Activated naive CD4-positive, alpha-beta T cell treated with anti-CD3 and anti-CD28 coated beads, Interleukin-2, amount 50 U/mL, for 24 hours (primary cell): ENCODE results near the gene ZSCAN30.
A peak's percentile ranks its signal among the peaks of the same experiment; 100 is the strongest.

ENCODE experiments used
- H3K27ac Mint-ChIP-seq: one replicate; pipeline ENCODE4 v1.8.0; 2021; ENCODE audit warnings: mild to moderate bottlenecking, mixed read lengths
- H3K27me3 Mint-ChIP-seq: one replicate; pipeline ENCODE4 v1.8.0; 2021; ENCODE audit warnings: mixed read lengths
- H3K36me3 Mint-ChIP-seq: one replicate; pipeline ENCODE4 v1.8.0; 2021; ENCODE audit warnings: mixed read lengths
- H3K4me1 Mint-ChIP-seq: one replicate; pipeline ENCODE4 v1.8.0; 2021; ENCODE audit warnings: mixed read lengths
- H3K4me3 Mint-ChIP-seq: one replicate; pipeline ENCODE4 v1.8.0; 2021; ENCODE audit warnings: mild to moderate bottlenecking, mixed read lengths
- H3K9me3 Mint-ChIP-seq: one replicate; pipeline ENCODE4 v1.8.0; 2021; ENCODE audit warnings: mixed read lengths

ZSCAN30 gene

GRCh38 chr18:35290094-35290735 is at the start of gene ZSCAN30:
ZSCAN30 (minus strand) TSS chr18:35290229; CDS start chr18:35264352, 25,877 bp downstream.
- Mint-ChIP-seq H3K4me1 (peaks cover 58% of the 10 kb centered on the region), H3K36me3 (peaks cover 21% of the 10 kb centered on the region), H3K27ac (peak within 1 kb of the TSS; percentile 99)

GRCh38 chr18:35337286-35337685 is 47.3 kb upstream of the ZSCAN30 start:
- Mint-ChIP-seq H3K27ac (peak overlapping the region; percentile 41), H3K36me3 (peaks cover 45% of the 10 kb centered on the region), H3K4me1 (peaks cover 85% of the 10 kb centered on the region), H3K27me3 (no peaks in the 10 kb centered on the region), H3K4me3 (no peak overlapping the region), H3K9me3 (no peaks in the 10 kb centered on the region)

More at GRCh38 chr18:35290094-35290735, at the start of gene ZSCAN30:
- H3K27me3 Mint-ChIP-seq = no peaks in the 10 kb centered on the region
- peak within 1 kb of the TSS; percentile 99 for H3K4me3 Mint-ChIP-seq
- no peaks in the 10 kb centered on the region for H3K9me3 Mint-ChIP-seq

GRCh38 chr18:35335866-35336265 is 45.8 kb upstream of the ZSCAN30 start:
- Mint-ChIP-seq H3K9me3 (no peaks in the 10 kb centered on the region), H3K27ac (no peak overlapping the region), H3K4me3 (no peak overlapping the region), H3K36me3 (peaks cover 45% of the 10 kb centered on the region), H3K27me3 (no peaks in the 10 kb centered on the region), H3K4me1 (peaks cover 76% of the 10 kb centered on the region)

GRCh38 chr18:35334821-35335220 is 44.8 kb upstream of the ZSCAN30 start:
- Mint-ChIP-seq H3K27me3 (no peaks in the 10 kb centered on the region), H3K27ac (peak overlapping the region; percentile 9), H3K36me3 (peaks cover 42% of the 10 kb centered on the region), H3K4me3 (no peak overlapping the region), H3K9me3 (no peaks in the 10 kb centered on the region), H3K4me1 (peaks cover 66% of the 10 kb centered on the region)

- no peaks in the 10 kb centered on the region for H3K9me3 Mint-ChIP-seq
- no peak overlapping the region for H3K4me3 Mint-ChIP-seq
- peak overlapping the region; percentile 14 for H3K27ac Mint-ChIP-seq
- peaks cover 60% of the 10 kb centered on the region for H3K4me1 Mint-ChIP-seq
- peaks cover 37% of the 10 kb centered on the region for H3K36me3 Mint-ChIP-seq
- H3K27me3 Mint-ChIP-seq = no peaks in the 10 kb centered on the region
Observed at GRCh38 chr18:35334212-35334611, 44.2 kb upstream of the ZSCAN30 start.

- Mint-ChIP-seq H3K27ac (no peak overlapping the region), H3K27me3 (no peaks in the 10 kb centered on the region), H3K9me3 (peaks cover 3% of the 10 kb centered on the region), H3K4me3 (no peak overlapping the region), H3K4me1 (peaks cover 33% of the 10 kb centered on the region), H3K36me3 (peaks cover 29% of the 10 kb centered on the region)
Observed at GRCh38 chr18:35331367-35332087, 41.5 kb upstream of the ZSCAN30 start.

GRCh38 chr18:35328868-35329267 is 38.8 kb upstream of the ZSCAN30 start:
- H3K4me3 Mint-ChIP-seq = no peak overlapping the region
- no peaks in the 10 kb centered on the region for H3K27me3 Mint-ChIP-seq
- H3K9me3 Mint-ChIP-seq = peaks cover 3% of the 10 kb centered on the region
- H3K4me1 Mint-ChIP-seq = peaks cover 11% of the 10 kb centered on the region
- H3K27ac Mint-ChIP-seq = no peak overlapping the region
- peaks cover 15% of the 10 kb centered on the region for H3K36me3 Mint-ChIP-seq

- Mint-ChIP-seq H3K27me3 (no peaks in the 10 kb centered on the region), H3K4me3 (no peak overlapping the region), H3K4me1 (no peaks in the 10 kb centered on the region), H3K9me3 (peaks cover 3% of the 10 kb centered on the region), H3K36me3 (peaks cover 6% of the 10 kb centered on the region), H3K27ac (no peak overlapping the region)
Observed at GRCh38 chr18:35326695-35327387, 36.8 kb upstream of the ZSCAN30 start.

- Mint-ChIP-seq H3K27ac (no peak overlapping the region), H3K4me3 (no peak overlapping the region), H3K9me3 (peaks cover 3% of the 10 kb centered on the region), H3K27me3 (no peaks in the 10 kb centered on the region), H3K4me1 (no peaks in the 10 kb centered on the region), H3K36me3 (peaks cover 6% of the 10 kb centered on the region)
Observed at GRCh38 chr18:35324926-35325655, 35.1 kb upstream of the ZSCAN30 start.

GRCh38 chr18:35322486-35323458 is 32.7 kb upstream of the ZSCAN30 start:
- Mint-ChIP-seq H3K27me3 (no peaks in the 10 kb centered on the region), H3K36me3 (peaks cover 3% of the 10 kb centered on the region), H3K4me3 (no peak overlapping the region), H3K27ac (no peak overlapping the region), H3K9me3 (no peaks in the 10 kb centered on the region), H3K4me1 (no peaks in the 10 kb centered on the region)

GRCh38 chr18:35311496-35311895 is 21.5 kb upstream of the ZSCAN30 start:
- Mint-ChIP-seq H3K9me3 (peaks cover 32% of the 10 kb centered on the region), H3K27ac (no peak overlapping the region), H3K4me3 (no peak overlapping the region), H3K27me3 (peaks cover 1% of the 10 kb centered on the region), H3K36me3 (peaks cover 34% of the 10 kb centered on the region), H3K4me1 (no peaks in the 10 kb centered on the region)

- Mint-ChIP-seq H3K9me3 (peaks cover 36% of the 10 kb centered on the region), H3K4me1 (no peaks in the 10 kb centered on the region), H3K36me3 (peaks cover 67% of the 10 kb centered on the region), H3K27ac (no peak overlapping the region), H3K4me3 (no peak overlapping the region), H3K27me3 (no peaks in the 10 kb centered on the region)
Observed at GRCh38 chr18:35306588-35307250, 16.7 kb upstream of the ZSCAN30 start.

GRCh38 chr18:35303610-35304009 is 13.6 kb upstream of the ZSCAN30 start:
- Mint-ChIP-seq H3K36me3 (peaks cover 80% of the 10 kb centered on the region), H3K4me1 (no peaks in the 10 kb centered on the region), H3K27ac (no peak overlapping the region), H3K4me3 (no peak overlapping the region), H3K27me3 (no peaks in the 10 kb centered on the region), H3K9me3 (peaks cover 26% of the 10 kb centered on the region)

- Mint-ChIP-seq H3K4me3 (no peak overlapping the region), H3K4me1 (peaks cover 47% of the 10 kb centered on the region), H3K27me3 (no peaks in the 10 kb centered on the region), H3K27ac (no peak overlapping the region), H3K9me3 (peaks cover 12% of the 10 kb centered on the region), H3K36me3 (peaks cover 61% of the 10 kb centered on the region)
Observed at GRCh38 chr18:35296060-35296459, 6.0 kb upstream of the ZSCAN30 start.
